PC-9 (cell line): ENCODE measurements around the gene POU3F3. TPM values are rescaled to one million over a fixed set of nuclear protein-coding genes. Genes with fewer than 3 reads are reported as not detected.

Experiments
- BruUV-seq: library from RNA; stranded (reverse); fragments of 400-500 nt; replicated peaks from 2 replicates; lab custom pipeline; 2021; lab: Mats Ljungman, UMichigan
- CTCF ChIA-PET: fragments of 300-600 bp; sonication (Branson Sonifier 250); formaldehyde crosslinking; loops from one replicate; lab custom pipeline; 2022; ENCODE audit warnings: antibody characterized with exemption; lab: Charles Lee
- POLR2A ChIA-PET: fragments of 300-600 bp; sonication (Branson Sonifier 250); formaldehyde crosslinking; loops from one replicate; lab custom pipeline; 2022; ENCODE audit warnings: antibody characterized with exemption; ENCODE audit not compliant: unreplicated experiment; lab: Charles Lee
- DNase-seq, 2 experiments: peaks; one replicate each; pipeline versions ENCODE4 v3.0.0 to v3.0.0-alpha.2; 2015 to 2022; ENCODE audit warnings: mixed read lengths in 1 of 2
- H2AFZ ChIP-seq: fragments of 200-600 bp; sonication (generic); 2 replicates; pipeline ENCODE4 v1.8.1; 2017; ENCODE audit warnings: antibody characterized with exemption
- H3F3A ChIP-seq: fragments of 200-600 bp; sonication (generic); 2 replicates; pipeline ENCODE4 v1.8.1; 2017; ENCODE audit warnings: antibody characterized with exemption, mild to moderate bottlenecking, low read depth; ENCODE audit not compliant: insufficient read depth
- H3K27ac ChIP-seq: fragments of 200-600 bp; sonication (generic); 2 replicates; pipeline ENCODE4 v1.6.1; 2016; ENCODE audit warnings: mixed run types
- H3K27me3 ChIP-seq: fragments of 200-600 bp; sonication (generic); 2 replicates; pipeline ENCODE4 v1.6.1; 2016; ENCODE audit warnings: low read depth, mixed run types; ENCODE audit not compliant: insufficient read depth
- H3K36me3 ChIP-seq: fragments of 200-600 bp; sonication (generic); 2 replicates; pipeline ENCODE4 v1.6.1; 2016; ENCODE audit warnings: low read depth, mixed run types
- H3K4me1 ChIP-seq: fragments of 200-600 bp; sonication (generic); replicated peaks from 2 replicates; pipeline ENCODE4 v1.6.1; 2016; ENCODE audit warnings: mixed run types; ENCODE audit not compliant: insufficient read depth
- H3K4me2 ChIP-seq: fragments of 200-600 bp; sonication (generic); 2 replicates; pipeline ENCODE4 v1.6.1; 2017; ENCODE audit warnings: mixed run types
- H3K4me3 ChIP-seq: fragments of 200-600 bp; sonication (generic); 2 replicates; pipeline ENCODE4 v1.6.1; 2016; ENCODE audit warnings: mixed run types
- H3K79me2 ChIP-seq: fragments of 200-600 bp; sonication (generic); 2 replicates; pipeline ENCODE4 v1.6.1; 2017; ENCODE audit warnings: low read depth, mixed run types
- H3K9me2 ChIP-seq: fragments of 200-600 bp; sonication (generic); 2 replicates; pipeline ENCODE4 v1.8.1; 2017; ENCODE audit warnings: mild to moderate bottlenecking; ENCODE audit not compliant: insufficient read depth
- H3K9me3 ChIP-seq: fragments of 200-600 bp; sonication (generic); 2 replicates; pipeline ENCODE4 v1.8.1; 2016; ENCODE audit warnings: low read depth; ENCODE audit not compliant: insufficient read depth
- H4K20me1 ChIP-seq: fragments of 200-600 bp; sonication (generic); 2 replicates; pipeline ENCODE4 v1.8.1; 2017; ENCODE audit not compliant: insufficient read depth
- CTCF ChIP-seq: fragments of 200-600 bp; sonication (generic); conservative IDR thresholded peaks from 2 replicates; pipeline ENCODE4 v1.6.1; 2017; ENCODE audit warnings: mixed run types, antibody characterized with exemption, mild to moderate bottlenecking, moderate library complexity
- EZH2 ChIP-seq: fragments of 200-600 bp; sonication (generic); IDR thresholded peaks from 2 replicates; pipeline ENCODE4 v1.8.0; 2017; ENCODE audit warnings: antibody characterized with exemption, low read depth
- intact Hi-C: fragments of 100-400 bp; cut with micrococcal nuclease; formaldehyde crosslinking; loops from one replicate; pipeline ENCODE4 v1.10.0; 2022; ENCODE audit not compliant: unreplicated experiment
- total RNA-seq: library from RNA; stranded (reverse); gene quantifications from 2 replicates; pipeline ENCODE4 v1.2.3, GENCODE V29; 2021

The POU3F3 gene
- total RNA-seq, 1 experiment from 2014 or later: not detected

DNA sequence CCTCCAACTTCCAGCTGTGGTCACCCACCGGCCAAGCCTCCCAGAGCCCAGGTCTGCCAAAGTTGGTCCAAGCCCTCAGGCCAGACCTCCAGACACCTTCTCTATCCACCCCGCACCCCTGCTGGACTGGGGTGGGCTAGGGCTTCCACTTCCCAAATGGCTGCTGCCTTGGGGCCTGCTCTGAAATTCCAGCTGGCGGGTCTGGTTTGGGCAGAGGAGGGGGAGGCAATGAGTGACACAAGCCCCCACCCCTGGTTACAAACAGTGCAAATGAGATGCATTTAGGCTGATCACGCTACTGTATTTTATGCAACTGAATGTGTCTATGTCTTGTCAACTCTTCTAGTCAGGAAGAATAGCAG, 14.6 kb downstream of the POU3F3 start:
- Histone ChIP-seq H4K20me1 (no peaks in the 10 kb centered on the region), H3K9me3 (no peaks in the 10 kb centered on the region), H3K4me1 (no peaks in the 10 kb centered on the region), H3K79me2 (no peaks in the 10 kb centered on the region), H3K4me2 (no peak overlapping the region), H3K36me3 (no peaks in the 10 kb centered on the region), H3K9me2 (no peaks in the 10 kb centered on the region), H3K27me3 (peaks cover 69% of the 10 kb centered on the region), H3F3A (no peaks in the 10 kb centered on the region), H3K27ac (no peak overlapping the region), H3K4me3 (no peak overlapping the region), H2AFZ (no peak overlapping the region)
- ChIA-PET POLR2A (no interaction called here), CTCF (no interaction called here)
- DNase-seq: no peak
- no TSS peak for BruUV-seq
- TF ChIP-seq CTCF (no peak), EZH2 (no peak)
- intact Hi-C loops: no loop called here

- TF ChIP-seq CTCF (no peak), EZH2 (no peak)
- DNase-seq: no peak
- Histone ChIP-seq H3K27ac (no peak overlapping the region), H3K79me2 (no peaks in the 10 kb centered on the region), H3K9me2 (no peaks in the 10 kb centered on the region), H4K20me1 (no peaks in the 10 kb centered on the region), H3K9me3 (no peaks in the 10 kb centered on the region), H3K4me3 (no peak overlapping the region), H2AFZ (no peak overlapping the region), H3K36me3 (no peaks in the 10 kb centered on the region), H3K4me1 (no peaks in the 10 kb centered on the region), H3K4me2 (no peak overlapping the region), H3F3A (no peaks in the 10 kb centered on the region), H3K27me3 (peaks cover 69% of the 10 kb centered on the region)
- POLR2A ChIA-PET: no interaction called here
- CTCF ChIA-PET: no interaction called here
- BruUV-seq: no TSS peak
- intact Hi-C loops: no loop called here
Observed at GRCh38 chr2:104870100-104870975, 16.4 kb downstream of the POU3F3 start.

- Histone ChIP-seq H3K9me3 (no peaks in the 10 kb centered on the region), H3K9me2 (no peaks in the 10 kb centered on the region), H3K79me2 (no peaks in the 10 kb centered on the region), H3K27me3 (peaks cover 68% of the 10 kb centered on the region), H3K4me1 (no peaks in the 10 kb centered on the region), H4K20me1 (no peaks in the 10 kb centered on the region), H2AFZ (no peak overlapping the region), H3F3A (no peaks in the 10 kb centered on the region), H3K36me3 (no peaks in the 10 kb centered on the region), H3K4me2 (no peak overlapping the region), H3K27ac (no peak overlapping the region), H3K4me3 (no peak overlapping the region)
- intact Hi-C loops: no loop called here
- ChIA-PET CTCF (no interaction called here), POLR2A (no interaction called here)
- no peak for TF ChIP-seq EZH2
- no peak for TF ChIP-seq CTCF
- BruUV-seq: no TSS peak
- DNase-seq: no peak
Observed at GRCh38 chr2:104871649-104871971, 17.7 kb downstream of the POU3F3 start.
